K562 (cell line): Measurements from ENCODE around the gene WDR46. TPM values are rescaled to one million over a fixed set of nuclear protein-coding genes. Genes with fewer than 3 reads are reported as not detected.

ENCODE experiments used
- ATF7 ChIP-seq: fragments of 450-650 bp; IDR thresholded peaks from 2 replicates; pipeline ENCODE4 v1.7.1; 2014; ENCODE audit warnings: mild to moderate bottlenecking, moderate library complexity
- CBFB ChIP-seq: sonication (generic); formaldehyde crosslinking; IDR thresholded peaks from 2 replicates; pipeline ENCODE4 v1.4.0; 2020; ENCODE audit warnings: mild to moderate bottlenecking, missing genetic modification reagents
- CC2D1A ChIP-seq: fragments of 450-650 bp; IDR thresholded peaks from 2 replicates; pipeline ENCODE4 v1.6.1; 2017; ENCODE audit warnings: mild to moderate bottlenecking
- CHCHD3 ChIP-seq: fragments of 250-450 bp; sonication (Bioruptor Pico); IDR thresholded peaks from 2 replicates; pipeline ENCODE4 v2.1.2; 2022; ENCODE audit warnings: mild to moderate bottlenecking
- HIVEP1 ChIP-seq: fragments of 250-450 bp; sonication (Bioruptor Pico); IDR thresholded peaks from 2 replicates; pipeline ENCODE4 v1.4.0; 2020; ENCODE audit warnings: mild to moderate bottlenecking
- LEF1 ChIP-seq: fragments of 450-650 bp; IDR thresholded peaks from 2 replicates; pipeline ENCODE4 v1.6.1; 2016; ENCODE audit warnings: mild to moderate bottlenecking
- POU5F1 ChIP-seq: fragments of 150-350 bp; IDR thresholded peaks from 2 replicates; pipeline ENCODE4 v1.6.1; 2014; ENCODE audit warnings: borderline replicate concordance, low read length, low read depth, mild to moderate bottlenecking; ENCODE audit not compliant: partially characterized antibody
- PURB ChIP-seq: sonication (generic); formaldehyde crosslinking; IDR thresholded peaks from 2 replicates; pipeline ENCODE4 v1.9.0; 2021; ENCODE audit warnings: low read depth, mild to moderate bottlenecking, missing genetic modification reagents
- TFAM ChIP-seq: fragments of 250-450 bp; sonication (Bioruptor Pico); conservative IDR thresholded peaks from 2 replicates; pipeline ENCODE4 v1.5.0; 2021; ENCODE audit warnings: mild to moderate bottlenecking, moderate library complexity
- ZNF197 ChIP-seq: fragments of 200-800 bp; sonication (Bioruptor generic); IDR thresholded peaks from 2 replicates; pipeline ENCODE4 v1.6.1; 2016; ENCODE audit warnings: low read depth, missing genetic modification characterization, missing compliant biosample characterization
- ZNF263 ChIP-seq: sonication (generic); formaldehyde crosslinking; IDR thresholded peaks from 2 replicates; pipeline ENCODE4 v1.8.0; 2022; ENCODE audit warnings: mild to moderate bottlenecking, missing genetic modification reagents, borderline replicate concordance
- polyA plus RNA-seq, 8 experiments: library from polyadenylated mRNA; depleted of rRNA in 4 of 8; stranded (reverse) in 5 of 8; unstranded in 3 of 8; fragments of >200 nt; fragmentation: Nextera tagmentation in 2 of 8; fragmentation: Illumina TruSeq in 1 of 8; extraction: Ambion mirVana in 2 of 8; extraction: Trizol in 1 of 8; gene quantifications; 2 replicates each; pipeline versions ENCODE4 v1.2.1 to v1.2.3, GENCODE V29; 2011 to 2014; ENCODE audit warnings: inconsistent platforms in 1 of 8, missing spikeins in 1 of 8
- total RNA-seq, 7 experiments: library from RNA; depleted of rRNA in 6 of 7; stranded (reverse); fragments of >200 nt in 6 of 7; fragmentation: Illumina TruSeq in 2 of 7; extraction: Trizol in 2 of 7; gene quantifications; 2 replicates each; pipeline versions ENCODE4 v1.2.1 to v1.2.3, GENCODE V29; 2011 to 2021; ENCODE audit warnings: low replicate concordance in 1 of 7
- TF ChIP-seq, protein P1 (sequence below): fragments of 450-650 bp; formaldehyde crosslinking; IDR thresholded peaks from 2 replicates; pipeline ENCODE4 v1.4.0; 2020; ENCODE audit warnings: mild to moderate bottlenecking, mixed read lengths
- TF ChIP-seq, protein P2 (sequence below): fragments of 250-450 bp; sonication (Bioruptor Pico); IDR thresholded peaks from 2 replicates; pipeline ENCODE4 v1.8.0; 2022; ENCODE audit warnings: inconsistent platforms, mild to moderate bottlenecking, moderate library complexity, borderline replicate concordance
- TF ChIP-seq, protein P3 (sequence below): sonication (generic); formaldehyde crosslinking; IDR thresholded peaks from 2 replicates; pipeline ENCODE4 v1.8.0; 2022; ENCODE audit warnings: mild to moderate bottlenecking, missing genetic modification reagents
- TF ChIP-seq, protein P4 (sequence below): IDR thresholded peaks from 3 replicates; pipeline ENCODE4 v1.6.1; 2011; ENCODE audit warnings: borderline replicate concordance, mild to moderate bottlenecking, moderate library complexity; ENCODE audit not compliant: insufficient read length; ENCODE audit errors: extremely low read depth
- TF ChIP-seq, protein P5 (sequence below): sonication (generic); formaldehyde crosslinking; IDR thresholded peaks from 2 replicates; pipeline ENCODE4 v1.8.0; 2023; ENCODE audit warnings: mild to moderate bottlenecking, missing genetic modification reagents
- TF ChIP-seq, protein P6 (sequence below): fragments of 450-650 bp; IDR thresholded peaks from 2 replicates; pipeline ENCODE4 v1.6.1; 2017; ENCODE audit warnings: mild to moderate bottlenecking, moderate library complexity

WDR46 gene
- total and polyA plus RNA-seq, 9 of the 15 experiments (the other 6 are each of a cell fraction or from before 2014, with no cell fraction given), result 8.9 to 146 (median 93.1) TPM

DNA sequence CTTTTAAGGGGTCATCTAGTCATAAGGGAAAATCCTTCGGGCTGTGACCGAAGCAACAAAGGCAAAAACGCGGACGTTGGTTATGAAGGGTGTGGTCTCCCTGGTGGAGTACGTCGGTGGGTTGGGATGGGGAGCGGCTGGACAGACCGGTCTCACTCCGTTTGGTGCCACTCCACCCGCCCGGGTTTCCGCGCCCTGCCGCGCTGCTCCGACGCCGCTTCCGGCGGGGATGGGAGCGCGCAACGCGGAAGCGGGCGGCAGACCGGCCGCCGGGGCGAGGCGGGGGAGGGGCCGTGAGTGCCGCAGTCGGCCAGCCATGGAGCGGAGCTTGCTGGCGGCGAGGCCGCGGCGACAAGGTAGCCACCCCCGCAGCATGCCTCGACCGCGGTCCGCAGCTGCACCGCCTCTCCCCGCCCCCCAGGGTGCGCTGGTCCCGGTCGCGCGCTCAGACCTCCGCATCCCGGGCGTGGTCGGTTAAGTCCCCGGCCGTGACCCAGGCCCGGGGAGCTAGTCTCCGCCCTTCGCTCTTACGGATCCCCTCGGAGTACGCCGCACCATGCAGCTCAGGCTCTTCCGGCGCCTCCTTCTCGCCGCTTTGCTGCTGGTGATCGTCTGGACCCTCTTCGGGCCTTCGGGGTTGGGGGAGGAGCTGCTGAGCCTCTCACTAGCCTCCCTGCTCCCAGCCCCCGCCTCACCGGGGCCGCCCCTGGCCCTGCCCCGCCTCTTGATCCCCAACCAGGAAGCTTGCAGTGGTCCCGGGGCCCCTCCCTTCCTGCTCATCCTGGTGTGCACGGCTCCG, 12.0 kb downstream of the WDR46 start, which contains the start of gene B3GALT4 (continued):
- TF ChIP-seq, protein P1, sequence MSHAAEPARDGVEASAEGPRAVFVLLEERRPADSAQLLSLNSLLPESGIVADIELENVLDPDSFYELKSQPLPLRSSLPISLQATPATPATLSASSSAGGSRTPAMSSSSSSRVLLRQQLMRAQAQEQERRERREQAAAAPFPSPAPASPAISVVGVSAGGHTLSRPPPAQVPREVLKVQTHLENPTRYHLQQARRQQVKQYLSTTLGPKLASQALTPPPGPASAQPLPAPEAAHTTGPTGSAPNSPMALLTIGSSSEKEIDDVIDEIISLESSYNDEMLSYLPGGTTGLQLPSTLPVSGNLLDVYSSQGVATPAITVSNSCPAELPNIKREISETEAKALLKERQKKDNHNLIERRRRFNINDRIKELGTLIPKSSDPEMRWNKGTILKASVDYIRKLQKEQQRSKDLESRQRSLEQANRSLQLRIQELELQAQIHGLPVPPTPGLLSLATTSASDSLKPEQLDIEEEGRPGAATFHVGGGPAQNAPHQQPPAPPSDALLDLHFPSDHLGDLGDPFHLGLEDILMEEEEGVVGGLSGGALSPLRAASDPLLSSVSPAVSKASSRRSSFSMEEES, result no peak
- peak; percentile 69; the same call in 1 of the 2 replicates for TF ChIP-seq ZNF263 (CRISPR knock-in tag)
- TF ChIP-seq, protein P2, sequence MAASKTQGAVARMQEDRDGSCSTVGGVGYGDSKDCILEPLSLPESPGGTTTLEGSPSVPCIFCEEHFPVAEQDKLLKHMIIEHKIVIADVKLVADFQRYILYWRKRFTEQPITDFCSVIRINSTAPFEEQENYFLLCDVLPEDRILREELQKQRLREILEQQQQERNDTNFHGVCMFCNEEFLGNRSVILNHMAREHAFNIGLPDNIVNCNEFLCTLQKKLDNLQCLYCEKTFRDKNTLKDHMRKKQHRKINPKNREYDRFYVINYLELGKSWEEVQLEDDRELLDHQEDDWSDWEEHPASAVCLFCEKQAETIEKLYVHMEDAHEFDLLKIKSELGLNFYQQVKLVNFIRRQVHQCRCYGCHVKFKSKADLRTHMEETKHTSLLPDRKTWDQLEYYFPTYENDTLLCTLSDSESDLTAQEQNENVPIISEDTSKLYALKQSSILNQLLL, result no peak
- no peak for TF ChIP-seq TFAM (CRISPR knock-in tag)
- 0 out of 2 replicates have a peak, but pooled peaks have one; percentile 75 for TF ChIP-seq CHCHD3 (CRISPR knock-in tag)
- peak; percentile 58; the same call in 1 of the 2 replicates for TF ChIP-seq CBFB (CRISPR knock-in tag)
- TF ChIP-seq, protein P3, sequence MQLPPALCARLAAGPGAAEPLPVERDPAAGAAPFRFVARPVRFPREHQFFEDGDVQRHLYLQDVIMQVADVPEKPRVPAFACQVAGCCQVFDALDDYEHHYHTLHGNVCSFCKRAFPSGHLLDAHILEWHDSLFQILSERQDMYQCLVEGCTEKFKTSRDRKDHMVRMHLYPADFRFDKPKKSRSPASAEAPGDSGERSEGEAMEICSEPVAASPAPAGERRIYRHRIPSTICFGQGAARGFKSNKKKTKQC (CRISPR knock-in tag), result no peak
- TF ChIP-seq, protein P4, sequence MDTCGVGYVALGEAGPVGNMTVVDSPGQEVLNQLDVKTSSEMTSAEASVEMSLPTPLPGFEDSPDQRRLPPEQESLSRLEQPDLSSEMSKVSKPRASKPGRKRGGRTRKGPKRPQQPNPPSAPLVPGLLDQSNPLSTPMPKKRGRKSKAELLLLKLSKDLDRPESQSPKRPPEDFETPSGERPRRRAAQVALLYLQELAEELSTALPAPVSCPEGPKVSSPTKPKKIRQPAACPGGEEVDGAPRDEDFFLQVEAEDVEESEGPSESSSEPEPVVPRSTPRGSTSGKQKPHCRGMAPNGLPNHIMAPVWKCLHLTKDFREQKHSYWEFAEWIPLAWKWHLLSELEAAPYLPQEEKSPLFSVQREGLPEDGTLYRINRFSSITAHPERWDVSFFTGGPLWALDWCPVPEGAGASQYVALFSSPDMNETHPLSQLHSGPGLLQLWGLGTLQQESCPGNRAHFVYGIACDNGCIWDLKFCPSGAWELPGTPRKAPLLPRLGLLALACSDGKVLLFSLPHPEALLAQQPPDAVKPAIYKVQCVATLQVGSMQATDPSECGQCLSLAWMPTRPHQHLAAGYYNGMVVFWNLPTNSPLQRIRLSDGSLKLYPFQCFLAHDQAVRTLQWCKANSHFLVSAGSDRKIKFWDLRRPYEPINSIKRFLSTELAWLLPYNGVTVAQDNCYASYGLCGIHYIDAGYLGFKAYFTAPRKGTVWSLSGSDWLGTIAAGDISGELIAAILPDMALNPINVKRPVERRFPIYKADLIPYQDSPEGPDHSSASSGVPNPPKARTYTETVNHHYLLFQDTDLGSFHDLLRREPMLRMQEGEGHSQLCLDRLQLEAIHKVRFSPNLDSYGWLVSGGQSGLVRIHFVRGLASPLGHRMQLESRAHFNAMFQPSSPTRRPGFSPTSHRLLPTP, result no peak
- TF ChIP-seq POU5F1, result peak; percentile 4
- TF ChIP-seq, protein P5, sequence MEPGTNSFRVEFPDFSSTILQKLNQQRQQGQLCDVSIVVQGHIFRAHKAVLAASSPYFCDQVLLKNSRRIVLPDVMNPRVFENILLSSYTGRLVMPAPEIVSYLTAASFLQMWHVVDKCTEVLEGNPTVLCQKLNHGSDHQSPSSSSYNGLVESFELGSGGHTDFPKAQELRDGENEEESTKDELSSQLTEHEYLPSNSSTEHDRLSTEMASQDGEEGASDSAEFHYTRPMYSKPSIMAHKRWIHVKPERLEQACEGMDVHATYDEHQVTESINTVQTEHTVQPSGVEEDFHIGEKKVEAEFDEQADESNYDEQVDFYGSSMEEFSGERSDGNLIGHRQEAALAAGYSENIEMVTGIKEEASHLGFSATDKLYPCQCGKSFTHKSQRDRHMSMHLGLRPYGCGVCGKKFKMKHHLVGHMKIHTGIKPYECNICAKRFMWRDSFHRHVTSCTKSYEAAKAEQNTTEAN (CRISPR knock-in tag), result no peak
- TF ChIP-seq PURB, result no peak
- TF ChIP-seq ATF7, result no peak; the same call in none of the 2 replicates
- TF ChIP-seq CC2D1A, result peak; percentile 13; the same call in 1 of the 2 replicates
- TF ChIP-seq, protein P6, sequence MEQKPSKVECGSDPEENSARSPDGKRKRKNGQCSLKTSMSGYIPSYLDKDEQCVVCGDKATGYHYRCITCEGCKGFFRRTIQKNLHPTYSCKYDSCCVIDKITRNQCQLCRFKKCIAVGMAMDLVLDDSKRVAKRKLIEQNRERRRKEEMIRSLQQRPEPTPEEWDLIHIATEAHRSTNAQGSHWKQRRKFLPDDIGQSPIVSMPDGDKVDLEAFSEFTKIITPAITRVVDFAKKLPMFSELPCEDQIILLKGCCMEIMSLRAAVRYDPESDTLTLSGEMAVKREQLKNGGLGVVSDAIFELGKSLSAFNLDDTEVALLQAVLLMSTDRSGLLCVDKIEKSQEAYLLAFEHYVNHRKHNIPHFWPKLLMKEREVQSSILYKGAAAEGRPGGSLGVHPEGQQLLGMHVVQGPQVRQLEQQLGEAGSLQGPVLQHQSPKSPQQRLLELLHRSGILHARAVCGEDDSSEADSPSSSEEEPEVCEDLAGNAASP, result no peak
- TF ChIP-seq HIVEP1 (CRISPR knock-in tag), result no peak
- 0 out of 2 replicates have a peak, but pooled peaks have one; percentile 12 for TF ChIP-seq LEF1
- TF ChIP-seq ZNF197 (CRISPR knock-in tag), result peak; percentile 62
